Esophagus muscularis mucosa (tissue), 3 donors: ENCODE measurements around the gene ARIH1.

Experiments
- CTCF ChIP-seq, 3 experiments: fragments of 200-600 bp in 2 of 3; fragments of 450-650 bp in 1 of 3; sonication (generic) in 2 of 3; IDR thresholded peaks; one replicate each; pipeline ENCODE4 v1.5.1; 2017 to 2019; ENCODE audit warnings: antibody characterized with exemption in 3 of 3, mild to moderate bottlenecking in 2 of 3, moderate library complexity in 1 of 3
- POLR2AphosphoS5 ChIP-seq, 2 donors: sonication (generic); formaldehyde crosslinking; IDR thresholded peaks; one replicate each; pipeline ENCODE4 v1.6.1; 2017; ENCODE audit warnings: antibody characterized with exemption in 2 of 2

- TF ChIP-seq CTCF (IDR thresholded peaks at IDR 0.05) (no peak), POLR2AphosphoS5 (IDR thresholded peaks at IDR 0.05) (no peak)
Measured at GRCh38 chr15:72534523-72534922, 60.4 kb downstream of the ARIH1 start.
